ENCODE results near the gene SAFB2.
A peak's percentile ranks its signal among the peaks of the same experiment; 100 is the strongest.
"Not testable (repeated sequence)": the region's sequence is repeated elsewhere in the genome, so short reads cannot be mapped to it uniquely, and the experiment has no call there.

SAFB2 gene

GRCh38 chr19:5632241-5632612, 9.7 kb upstream of the SAFB2 start:
- DNase-seq (ENCODE audit: low spot score) = no peak

DNA sequence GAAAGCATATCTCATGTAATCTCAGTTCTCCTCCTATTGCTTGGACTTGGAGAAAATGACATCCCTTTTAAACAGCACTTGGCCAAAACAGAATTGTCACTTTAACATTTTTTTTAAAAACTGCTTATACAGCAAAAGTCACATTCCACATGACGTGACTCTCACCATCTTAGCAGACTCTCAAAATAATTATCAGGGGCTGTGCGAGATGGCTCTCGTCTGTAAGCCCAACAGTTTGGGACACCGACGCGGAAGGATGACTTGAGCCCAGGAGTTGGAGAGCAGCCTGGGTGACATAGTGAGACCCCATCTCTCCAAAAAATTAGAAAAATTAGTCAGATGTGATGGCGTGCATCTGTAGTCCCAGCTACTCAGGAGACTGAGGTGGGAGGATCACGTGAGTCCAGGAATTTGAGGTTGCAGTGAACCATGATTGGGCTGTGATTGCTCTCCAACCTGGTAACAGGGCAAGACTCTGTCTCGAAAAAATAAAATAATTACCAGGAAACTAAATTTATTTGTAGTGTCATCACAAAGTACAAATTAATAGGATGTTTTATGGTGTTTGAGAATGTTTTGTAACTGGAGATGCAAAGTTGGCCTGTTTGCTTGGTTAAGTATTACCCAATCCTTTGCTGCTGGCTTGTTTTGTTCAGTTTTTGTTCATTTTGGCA, 9.1 kb upstream of the SAFB2 start:
- DNase-seq (ENCODE audit: low spot score) = peak; percentile 36

DNA sequence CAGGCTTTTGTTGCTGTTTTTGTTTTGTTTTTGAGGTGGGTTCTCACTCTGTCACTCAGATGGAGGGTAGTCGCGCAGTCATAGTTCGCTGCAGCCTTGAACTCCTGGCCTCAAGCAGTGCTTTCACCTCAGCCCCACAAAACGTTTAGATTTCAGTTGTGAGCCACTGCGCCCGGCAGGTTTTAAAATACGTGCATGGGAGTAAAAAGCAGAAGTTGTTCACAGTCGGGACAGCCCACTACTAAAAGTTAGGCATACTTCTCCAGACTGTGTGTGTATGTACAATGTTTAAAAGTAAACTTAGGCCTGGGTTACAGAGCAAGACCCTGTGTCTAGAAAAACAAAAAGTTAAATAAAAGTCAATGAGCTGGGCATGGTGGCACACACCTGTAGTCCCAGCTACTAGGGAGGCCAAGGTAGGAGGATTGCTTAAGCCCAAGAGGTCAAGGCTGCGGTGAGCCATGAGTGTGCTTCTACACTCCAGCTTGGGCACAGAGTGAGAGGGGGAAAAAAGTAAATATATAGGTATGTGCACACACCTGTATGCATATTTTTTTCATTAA, 6.4 kb upstream of the SAFB2 start:
- DNase-seq (ENCODE audit: low spot score) = no peak

- DNase-seq (ENCODE audit: low spot score) = peak; percentile 58
These were observed 5.9 kb upstream of the SAFB2 start for GRCh38 chr19:5628461-5628860.

DNA sequence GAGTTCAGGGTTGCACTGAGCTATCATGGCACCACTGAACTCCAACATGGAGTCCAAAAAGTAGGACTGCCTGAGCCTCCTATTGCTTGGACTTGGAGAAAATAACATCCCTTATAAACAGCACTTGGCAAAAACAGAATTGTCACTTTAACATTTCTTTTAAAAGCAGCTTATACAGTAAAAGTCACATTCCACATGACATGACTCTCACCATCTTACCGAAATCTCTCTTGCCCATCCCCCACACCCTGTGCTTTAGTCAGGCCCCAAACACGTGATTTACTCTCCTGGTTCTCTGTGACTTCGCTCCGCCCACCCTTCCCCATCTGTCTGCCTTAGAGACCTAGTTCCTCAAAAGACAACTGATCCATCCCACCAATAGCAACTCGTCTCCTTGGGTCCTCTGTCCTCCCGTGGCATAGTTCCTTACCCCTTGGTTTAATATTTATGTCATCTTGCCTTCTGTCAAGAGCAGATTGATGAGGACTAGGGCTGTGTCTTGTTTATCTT, 4.9 kb upstream of the SAFB2 start:
- no peak for DNase-seq (ENCODE audit: low spot score)

DNA sequence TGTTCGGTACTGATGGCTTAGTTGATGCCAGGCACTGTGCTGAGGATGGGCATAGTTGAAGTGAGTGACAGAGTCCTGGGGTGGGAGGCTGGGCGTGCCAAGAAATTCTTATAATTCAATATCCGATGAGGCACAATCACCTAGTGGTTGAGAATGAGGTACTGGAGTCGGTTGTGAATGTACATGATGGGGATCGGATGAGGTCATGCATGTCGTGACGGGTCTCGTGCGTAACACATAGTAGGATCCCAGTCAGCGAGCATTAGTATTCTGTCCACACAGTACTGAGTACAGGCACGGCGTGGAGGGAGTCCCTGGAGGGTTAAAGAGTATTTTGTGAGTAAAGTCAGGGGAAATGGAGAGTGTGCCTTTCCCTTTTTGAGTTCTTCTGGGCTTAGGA, 3.1 kb upstream of the SAFB2 start:
- DNase-seq (ENCODE audit: low spot score) = no peak

DNA sequence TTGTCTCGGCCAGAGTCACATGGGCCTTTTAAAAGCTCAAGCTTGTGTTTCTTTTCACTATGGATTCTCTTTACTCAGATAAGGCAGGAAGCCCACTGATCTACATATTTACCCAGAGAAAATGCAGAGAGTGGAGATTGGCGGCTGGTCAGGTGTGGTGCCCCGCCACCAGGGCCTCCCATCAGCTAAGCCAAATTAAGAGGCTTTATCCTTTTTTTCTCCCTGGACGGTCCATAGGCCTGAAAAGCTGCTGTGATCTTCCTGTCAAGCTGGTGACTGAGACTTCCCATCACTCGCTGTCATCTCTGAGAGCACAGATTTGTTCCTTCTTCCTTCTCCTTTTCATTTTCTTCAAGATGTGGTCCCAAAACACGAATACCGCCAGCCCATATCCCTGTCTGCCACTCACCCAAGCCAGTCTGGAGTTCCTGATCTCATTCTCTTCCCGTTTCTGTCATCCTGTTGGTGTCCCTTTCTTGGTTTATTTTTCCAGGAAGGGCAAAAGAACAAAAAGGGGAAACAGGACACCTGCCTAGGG, 2.2 kb upstream of the SAFB2 start:
- no peak for DNase-seq (ENCODE audit: low spot score)

GRCh38 chr19:5624018-5624663, 1.6 kb upstream of the SAFB2 start:
- peak; percentile 37 for DNase-seq (ENCODE audit: low spot score)

DNA sequence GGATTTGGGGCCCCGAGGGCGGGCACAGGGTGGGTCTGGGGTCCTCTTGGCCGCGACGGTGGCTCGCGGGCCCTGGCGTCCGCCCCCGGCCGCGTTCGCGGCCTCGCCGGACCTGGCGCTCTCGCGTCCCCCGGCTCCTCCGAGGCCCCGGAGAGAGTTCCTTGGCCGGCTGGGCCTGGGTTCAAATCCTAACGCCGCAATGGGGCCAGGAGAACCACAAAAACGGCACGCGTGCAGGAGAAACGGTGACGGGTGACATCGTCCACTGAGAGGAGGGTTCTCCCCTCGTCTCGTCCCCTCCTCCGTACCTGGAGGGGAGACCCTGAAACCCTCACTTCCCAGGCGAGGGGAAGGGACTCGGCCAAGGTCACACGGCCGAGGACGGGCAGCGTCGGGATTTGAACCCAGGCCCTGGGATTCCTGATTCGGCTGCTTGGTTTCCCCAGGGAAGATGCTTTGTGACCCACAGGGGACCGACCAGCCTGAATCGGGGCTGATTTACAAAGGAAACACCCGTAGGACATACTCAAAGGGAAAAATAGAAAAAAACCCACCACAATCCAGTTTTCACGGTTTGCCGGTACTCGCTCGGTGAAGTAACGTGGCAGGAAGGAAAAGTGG, 931 bp upstream of the SAFB2 start:
- DNase-seq (ENCODE audit: low spot score) = no peak

- DNase-seq (ENCODE audit: low spot score) = peak; percentile 28
These were observed 571 bp downstream of the SAFB2 start for GRCh38 chr19:5621945-5622464.

DNA sequence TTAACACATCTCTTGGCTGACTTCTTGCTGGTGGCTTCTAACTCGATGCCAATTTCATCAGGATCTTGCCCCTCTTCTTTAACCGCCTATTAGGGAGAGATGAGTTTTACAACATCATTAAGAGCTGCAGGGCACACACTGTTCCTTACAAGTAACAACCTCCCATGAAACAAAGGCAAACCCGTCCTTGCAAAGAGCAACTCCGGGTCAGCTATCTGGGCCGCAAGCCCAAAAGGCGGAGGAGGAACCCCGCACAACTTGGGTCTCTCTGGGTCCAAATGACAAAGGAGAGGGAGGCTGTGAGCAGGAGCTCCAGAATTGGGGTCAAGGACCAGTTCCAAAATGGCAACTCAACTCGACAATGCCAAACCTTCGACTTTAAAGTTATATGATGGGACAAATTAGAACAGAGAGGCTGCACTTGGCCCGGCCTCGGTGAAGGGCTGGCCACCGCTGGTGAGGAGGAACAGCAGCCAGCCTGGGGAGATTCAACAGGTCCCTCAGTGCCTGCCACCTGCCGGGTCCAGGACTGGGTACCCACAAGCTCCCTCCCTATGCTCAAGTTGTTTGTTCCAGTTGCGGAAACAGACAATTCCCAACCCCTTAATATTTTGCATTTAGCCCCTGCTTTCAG, 1.1 kb downstream of the SAFB2 start:
- DNase-seq (ENCODE audit: low spot score) = no peak

DNA sequence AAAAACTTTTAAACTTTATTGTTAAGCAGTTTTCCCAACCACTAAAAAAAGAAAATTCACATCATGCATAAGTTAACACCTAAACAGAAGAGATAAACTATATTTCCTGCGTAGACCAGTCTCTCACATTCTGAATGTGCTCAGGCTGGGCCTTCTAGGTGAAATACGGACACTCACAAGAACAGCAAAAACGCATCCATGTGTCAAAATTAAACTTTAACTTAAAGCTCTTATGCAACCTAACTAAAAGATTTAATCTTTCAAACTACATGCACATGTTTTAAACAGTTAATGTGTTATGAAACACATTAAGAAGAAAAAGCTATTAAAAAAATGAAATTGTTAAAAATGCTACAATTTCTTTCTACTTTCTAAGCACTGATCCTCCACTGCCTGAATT, 2.6 kb downstream of the SAFB2 start:
- no peak for DNase-seq (ENCODE audit: low spot score)

- DNase-seq (ENCODE audit: low spot score) = no peak
These were observed 4.0 kb downstream of the SAFB2 start for GRCh38 chr19:5618591-5618990.

- no peak for DNase-seq (ENCODE audit: low spot score)
These were observed 5.5 kb downstream of the SAFB2 start for GRCh38 chr19:5617080-5617479.

- no peak for DNase-seq (ENCODE audit: low spot score)
These were observed 6.7 kb downstream of the SAFB2 start for GRCh38 chr19:5615756-5616327.

- no peak for DNase-seq (ENCODE audit: low spot score)
These were observed 9.4 kb downstream of the SAFB2 start for GRCh38 chr19:5612891-5613865.

- DNase-seq (ENCODE audit: low spot score) = no peak
These were observed 12.6 kb downstream of the SAFB2 start for GRCh38 chr19:5609881-5610448.

DNA sequence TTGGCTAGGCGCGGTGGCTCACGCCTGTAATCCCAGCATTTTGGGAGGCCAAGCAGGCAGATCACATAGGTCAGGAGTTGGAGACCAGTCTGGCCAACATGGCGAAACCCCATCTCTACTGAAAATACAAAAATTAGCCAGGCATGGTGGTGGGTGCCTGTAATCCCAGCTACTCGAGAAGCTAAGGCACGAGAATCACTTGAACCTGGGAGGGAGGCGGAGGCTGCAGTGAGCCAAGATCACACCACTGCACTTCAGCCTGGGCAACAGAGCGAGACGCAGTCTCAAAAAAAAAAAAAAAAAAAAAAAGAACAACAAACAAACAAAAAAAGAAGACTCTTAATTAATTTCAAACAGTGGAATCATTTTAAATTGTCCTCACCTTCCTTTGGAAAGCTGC, 13.8 kb downstream of the SAFB2 start:
- DNase-seq (ENCODE audit: low spot score) = not testable (repeated sequence)

DNA sequence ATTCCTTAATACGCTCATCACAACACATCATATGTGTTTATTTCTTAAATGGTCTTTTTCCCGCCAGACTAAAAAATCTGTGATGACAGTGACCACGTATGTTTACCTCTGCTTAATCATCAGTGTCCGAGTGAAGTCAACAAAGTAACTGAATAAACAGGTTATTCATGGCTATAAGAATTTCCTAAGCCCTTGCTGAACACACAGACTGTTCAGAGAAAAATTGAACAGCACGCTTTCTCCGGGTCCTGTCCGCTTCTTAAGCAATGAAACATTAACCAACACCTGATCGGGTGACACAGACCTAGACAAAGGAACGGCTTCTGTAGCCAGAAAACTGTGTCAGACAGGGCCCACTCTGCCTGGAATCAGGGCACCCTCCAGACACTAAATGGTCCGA, 14.3 kb downstream of the SAFB2 start:
- DNase-seq (ENCODE audit: low spot score) = no peak
